ENCODE data around the gene GMPR2. TPM values are rescaled to one million over a fixed set of nuclear protein-coding genes. Genes with fewer than 3 reads are reported as not detected.

GMPR2 gene
- total and polyA plus RNA-seq, 2 of the 4 experiments (the other 2 are of a cell fraction), result 63.7 to 92.5 TPM

GRCh38 chr14:24206260-24207103, 26.2 kb upstream of the GMPR2 start (continued):
- TF ChIP-seq CEBPB (IDR thresholded peaks at IDR 0.05; ENCODE audit: low read depth, low read length), result no peak

- no peak overlapping the region for H3K9ac ChIP-seq (ENCODE audit: low read depth, low read length)
- H2AK5ac ChIP-seq (ENCODE audit: low read depth, low read length), result no peak overlapping the region
- in situ Hi-C loops (cut with MboI; ENCODE audit: low sequenced_read_pairs), result no loop called here
- no peak overlapping the region for H3K18ac ChIP-seq (ENCODE audit: low read depth, low read length)
- no peak overlapping the region for H3K4me2 ChIP-seq (ENCODE audit: low read depth, low read length)
- H2BK15ac ChIP-seq (ENCODE audit: low read depth, low read length), result no peak overlapping the region
- H4K8ac ChIP-seq (ENCODE audit: low read depth in 2 of 2, low read length in 2 of 2), result no peak overlapping the region
- no peak overlapping the region for H2AK9ac ChIP-seq (replicated peaks; ENCODE audit: low read depth, low read length, poor library complexity)
- no peaks in the 10 kb centered on the region for H3K27me3 ChIP-seq (ENCODE audit: control insufficient read depth, insufficient read depth, low read length)
- peaks cover 50% of the 10 kb centered on the region for H3K36me3 ChIP-seq (ENCODE audit: control insufficient read depth, insufficient read depth, low read length)
- H2BK5ac ChIP-seq (ENCODE audit: low read depth, low read length, poor library complexity, severe bottlenecking), result no peak overlapping the region
- no peak overlapping the region for H2AFZ ChIP-seq (replicated peaks; ENCODE audit: low read length, poor library complexity)
- H3K9me3 ChIP-seq (ENCODE audit: control insufficient read depth, insufficient read depth, low read length), result no peaks in the 10 kb centered on the region
- no peak overlapping the region for H4K5ac ChIP-seq (ENCODE audit: low read depth, low read length)
- intact Hi-C loops (cut with micrococcal nuclease), result no loop called here
- H3K9me1 ChIP-seq (ENCODE audit: insufficient read depth, low read length), result peaks cover 11% of the 10 kb centered on the region; the same call in 1 of the 2 replicates
- H3K79me1 ChIP-seq (ENCODE audit: low read depth in 1 of 2, low read length in 2 of 2), result peaks cover 13 to 49% of the 10 kb centered on the region in 2 experiments
- 94% methylated on average over 2 of the region's 5 CpGs; no CpG with 5 or more reads in 1 of the 2 experiments for WGBS, 2 experiments (ENCODE audit: extremely low coverage in 2 of 2, insufficient read length in 1 of 2)
- no peak overlapping the region for H3K23ac ChIP-seq (ENCODE audit: low read depth, low read length)
- H3K4me1 ChIP-seq (ENCODE audit: control insufficient read depth, insufficient read depth, low read length), result no peaks in the 10 kb centered on the region
- no peak for ATAC-seq (ENCODE audit: low read depth)
- H3K14ac ChIP-seq (replicated peaks; ENCODE audit: low read depth, low read length), result no peak overlapping the region
- ChIA-PET CTCF (no interaction called here), POLR2A (ENCODE audit: unreplicated experiment) (no interaction called here)
- H3K27ac ChIP-seq (ENCODE audit: insufficient read depth, low read length), result no peak overlapping the region
- no peaks in the 10 kb centered on the region; the same call in 1 of the 2 replicates for H4K20me1 ChIP-seq (ENCODE audit: insufficient read depth, low read length)
- H2BK20ac ChIP-seq (ENCODE audit: low read depth, low read length), result no peak overlapping the region
- dilution Hi-C loops (cut with HindIII; ENCODE audit: low sequenced_read_pairs, unreplicated experiment), result no loop called here
- no peak for DNase-seq
- no TSS peak for BruUV-seq (replicated peaks)
- TF ChIP-seq MXI1 (IDR thresholded peaks at IDR 0.05; ENCODE audit: borderline replicate concordance, low read depth, low read length) (no peak), CEBPB (IDR thresholded peaks at IDR 0.05; ENCODE audit: low read depth, low read length) (no peak), RCOR1 (IDR thresholded peaks at IDR 0.05; ENCODE audit: insufficient replicate concordance, low read length) (no peak), FOS (IDR thresholded peaks at IDR 0.05; ENCODE audit: low read depth, low read length) (no peak), MAZ (IDR thresholded peaks at IDR 0.05; ENCODE audit: borderline replicate concordance, low read depth, low read length) (no peak)
- H4K91ac ChIP-seq (ENCODE audit: insufficient read depth, low read depth, low read length), result no peak overlapping the region
- no peak overlapping the region for H3K4me3 ChIP-seq (ENCODE audit: insufficient read depth, low read depth, low read length)
- H3K4ac ChIP-seq (ENCODE audit: low read depth, low read length), result no peak overlapping the region
- no peak overlapping the region for H3K56ac ChIP-seq (ENCODE audit: extremely low read depth, insufficient read depth, low read length)
- H2BK120ac ChIP-seq (ENCODE audit: low read depth, low read length), result no peak overlapping the region
Measured at GRCh38 chr14:24207104-24207551, 25.6 kb upstream of the GMPR2 start.

Measured in IMR-90 (cell line).